ENCODE results near the gene SLC25A19. TPM values are rescaled to one million over a fixed set of nuclear protein-coding genes. Genes with fewer than 3 reads are reported as not detected.

SLC25A19 gene
- total and polyA plus RNA-seq, 2 donors (not counting 1 experiment from before 2014, with no cell fraction given), result 36.8 to 46.4 TPM

DNA sequence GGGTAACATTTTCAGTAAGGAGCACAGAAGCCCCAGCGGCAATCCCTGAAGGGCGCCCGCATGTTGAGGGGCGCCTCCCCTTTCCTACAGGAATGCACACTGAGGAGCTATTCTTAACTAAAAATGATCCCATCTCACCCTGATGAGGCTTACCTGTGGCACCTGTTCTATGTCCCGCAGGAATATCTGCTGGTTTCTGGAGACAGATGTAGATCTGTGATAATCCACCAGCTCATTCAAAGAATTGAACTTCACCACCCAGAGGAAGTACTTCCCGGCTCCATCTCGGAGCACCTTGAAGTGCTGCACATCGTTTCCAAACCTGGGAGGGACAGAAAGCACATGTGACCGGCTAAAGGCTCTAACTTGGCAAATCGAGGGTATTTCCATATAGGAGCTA, 32.3 kb upstream of the SLC25A19 start:
- POLR2A ChIA-PET, result interaction anchor here (0.6 to 5.5 kb wide), 7 partner anchors 10 to 366 kb away, joined by 3 to 103 read pairs (median 4); no protein-coding TSS in a partner anchor

More for the DNA sequence above, 32.3 kb upstream of the SLC25A19 start:
- H3K9ac ChIP-seq (ENCODE audit: low read length), result no peak overlapping the region
- no peak overlapping the region for H3K4me2 ChIP-seq (replicated peaks; ENCODE audit: low read depth, low read length, poor library complexity, severe bottlenecking)
- WGBS (ENCODE audit: insufficient coverage), result 95% methylated on average over 7 of the region's 10 CpGs
- ATAC-seq (ENCODE audit: low read depth) (no peak), DNase-seq (no peak)
- TF ChIP-seq EZH2 (IDR thresholded peaks at IDR 0.05; ENCODE audit: borderline replicate concordance, insufficient read depth, low read depth, low read length, poor library complexity, severe bottlenecking) (no peak), CTCF (IDR thresholded peaks at IDR 0.05) (no peak)
- no peaks in the 10 kb centered on the region for H4K20me1 ChIP-seq (ENCODE audit: control insufficient read depth, insufficient read depth, low read length, poor library complexity, severe bottlenecking)
- H3K27me3 ChIP-seq (replicated peaks in 1 of 4; ENCODE audit: control extremely low read depth in 1 of 4, control insufficient read depth in 3 of 4, insufficient read depth in 4 of 4, low read length in 3 of 4), result no peaks in the 10 kb centered on the region
- Mint-ChIP-seq H3K27me3 (no peaks in the 10 kb centered on the region), H3K9me3 (ENCODE audit: insufficient read depth) (no peaks in the 10 kb centered on the region), H3K4me3 (no peak overlapping the region), H3K4me1 (peaks cover 69% of the 10 kb centered on the region), H3K27ac (peak overlapping the region; percentile 92)
- CTCF ChIA-PET, result interaction anchor here (0.6 to 15.8 kb wide), 16 partner anchors 9 to 92 kb away, joined by 3 to 264 read pairs (median 18); partner anchors contain the start of genes GRB2, MIF4GD and SLC25A19
- peaks cover 53 to 74% of the 10 kb centered on the region in 2 donors for H3K4me1 ChIP-seq (ENCODE audit: control insufficient read depth in 2 of 2, insufficient read depth in 2 of 2, low read length in 2 of 2)
- H3K79me2 ChIP-seq (ENCODE audit: control insufficient read depth, insufficient read depth, low read length), result peaks cover 95% of the 10 kb centered on the region
- H3K36me3 ChIP-seq (replicated peaks in 1 of 2; ENCODE audit: control extremely low read depth in 1 of 2, control insufficient read depth in 1 of 2, extremely low read depth in 1 of 2, insufficient read depth in 2 of 2, low read length in 1 of 2), result peaks cover 13 to 61% of the 10 kb centered on the region in 2 experiments
- peak overlapping the region in 1 of 2 donors; percentile 47 for H3K27ac ChIP-seq (ENCODE audit: low read length in 2 of 2)
- intact Hi-C loops (cut with micrococcal nuclease), result no loop called here
- no peak overlapping the region for H3K4me3 ChIP-seq (ENCODE audit: control extremely low read depth in 1 of 5, extremely low read depth in 1 of 5, insufficient read depth in 1 of 5, low read depth in 2 of 5, low read length in 4 of 5)
- no peak overlapping the region for H2AFZ ChIP-seq (ENCODE audit: insufficient read depth, low read depth, low read length, poor library complexity, severe bottlenecking)
- H3K9me3 ChIP-seq (ENCODE audit: control extremely low read depth in 1 of 3, control insufficient read depth in 2 of 3, insufficient read depth in 1 of 3, low read length in 2 of 3), result no peaks in the 10 kb centered on the region

Measured in B cell (primary cell).